Panc1 (cell line): ENCODE measurements around the gene RPS6KA4. TPM values are rescaled to one million over a fixed set of nuclear protein-coding genes. Genes with fewer than 3 reads are reported as not detected.
A peak's percentile ranks its signal among the peaks of the same experiment; 100 is the strongest.

Source experiments
- ATAC-seq: fragments of 200-7000 bp; cut with Tn5 transposase; 2 replicates; pipeline ENCODE4 v1.9.1; 2020; ENCODE audit warnings: mild to moderate bottlenecking, moderate library complexity
- BruUV-seq: library from RNA; stranded (reverse); fragments of 400-500 nt; replicated peaks from 2 replicates; lab custom pipeline; 2021; lab: Mats Ljungman, UMichigan
- CTCF ChIA-PET: fragments of 300-600 bp; sonication (Branson Sonifier 250); formaldehyde crosslinking; loops from one replicate; lab custom pipeline; 2022; ENCODE audit warnings: antibody characterized with exemption; lab: Charles Lee
- POLR2A ChIA-PET: fragments of 300-600 bp; sonication (Branson Sonifier 250); formaldehyde crosslinking; loops from one replicate; lab custom pipeline; 2022; ENCODE audit warnings: antibody characterized with exemption; lab: Charles Lee
- DNase-seq: peaks from one replicate; pipeline ENCODE4 v3.0.0-alpha.2; 2010; ENCODE audit warnings: low read depth, low spot score
- H3K27ac ChIP-seq: 2 replicates; pipeline ENCODE4 v1.5.1; 2011; ENCODE audit warnings: mild to moderate bottlenecking, low read length, inconsistent platforms
- H3K27me3 ChIP-seq: fragments of 200-500 bp; sonication (Bioruptor generic); 2 replicates; pipeline ENCODE4 v1.6.0; 2014; ENCODE audit warnings: low read length, inconsistent platforms; ENCODE audit not compliant: control insufficient read depth, insufficient read depth
- H3K36me3 ChIP-seq: fragments of 200-500 bp; sonication (Bioruptor generic); 2 replicates; pipeline ENCODE4 v1.5.1; 2014; ENCODE audit warnings: inconsistent platforms, mild to moderate bottlenecking, low read length, moderate library complexity; ENCODE audit not compliant: control insufficient read depth, insufficient read depth
- H3K4me1 ChIP-seq: 2 replicates; pipeline ENCODE4 v1.5.1; 2011; ENCODE audit warnings: inconsistent platforms, mild to moderate bottlenecking, low read length, moderate library complexity; ENCODE audit not compliant: control insufficient read depth, insufficient read depth
- H3K4me3 ChIP-seq, 2 experiments: 2 replicates each; pipeline ENCODE4 v1.5.1; 2011 to 2012; ENCODE audit warnings: low read depth in 2 of 2, low read length in 2 of 2, mild to moderate bottlenecking in 2 of 2, inconsistent platforms in 1 of 2, moderate library complexity in 1 of 2
- H3K9me3 ChIP-seq: fragments of 200-500 bp; sonication (Bioruptor generic); 2 replicates; pipeline ENCODE4 v1.5.1; 2014; ENCODE audit warnings: low read depth, mild to moderate bottlenecking, inconsistent platforms, low read length, moderate library complexity; ENCODE audit not compliant: control insufficient read depth, insufficient read depth
- POLR2AphosphoS5 ChIP-seq: IDR thresholded peaks from 2 replicates; pipeline ENCODE4 v1.6.1; 2012; ENCODE audit warnings: mild to moderate bottlenecking, low read depth, low read length, moderate library complexity
- SIN3A ChIP-seq: IDR thresholded peaks from 2 replicates; pipeline ENCODE4 v1.6.1; 2012; ENCODE audit warnings: low read depth, mild to moderate bottlenecking, low read length, moderate library complexity, borderline replicate concordance; ENCODE audit not compliant: insufficient read depth
- TCF7L2 ChIP-seq: IDR thresholded peaks from 2 replicates; pipeline ENCODE4 v1.6.1; 2011; ENCODE audit warnings: mild to moderate bottlenecking, low read depth, low read length, inconsistent platforms
- in situ Hi-C: cut with HindIII; loops from 2 replicates; pipeline ENCODE4 v1.10.0; 2016; ENCODE audit warnings: low sequenced_read_pairs, low pct_unique_long_range_greater_than_20kb
- intact Hi-C: fragments of 100-400 bp; cut with micrococcal nuclease; formaldehyde crosslinking; loops from one replicate; pipeline ENCODE4 v1.10.0; 2022; ENCODE audit not compliant: unreplicated experiment
- total RNA-seq: library from RNA; stranded (reverse); gene quantifications from one replicate; pipeline ENCODE4 v1.2.1, GENCODE V29; 2021; ENCODE audit not compliant: unreplicated experiment
- TF ChIP-seq, protein P1 (sequence below), 2 experiments: IDR thresholded peaks; 2 replicates each; pipeline ENCODE4 v1.6.1; 2011 to 2012; ENCODE audit warnings: low read depth in 2 of 2, control low read depth in 1 of 2, low read length in 1 of 2, mild to moderate bottlenecking in 1 of 2, moderate library complexity in 1 of 2; ENCODE audit not compliant: insufficient read depth in 1 of 2
- TF ChIP-seq, protein P2 (sequence below): fragments of 450-650 bp; IDR thresholded peaks from 2 replicates; pipeline ENCODE4 v1.5.1; 2017; ENCODE audit warnings: mild to moderate bottlenecking

Gene RPS6KA4
- total RNA-seq, 1 experiment from 2014 or later: 74.0 TPM

DNA sequence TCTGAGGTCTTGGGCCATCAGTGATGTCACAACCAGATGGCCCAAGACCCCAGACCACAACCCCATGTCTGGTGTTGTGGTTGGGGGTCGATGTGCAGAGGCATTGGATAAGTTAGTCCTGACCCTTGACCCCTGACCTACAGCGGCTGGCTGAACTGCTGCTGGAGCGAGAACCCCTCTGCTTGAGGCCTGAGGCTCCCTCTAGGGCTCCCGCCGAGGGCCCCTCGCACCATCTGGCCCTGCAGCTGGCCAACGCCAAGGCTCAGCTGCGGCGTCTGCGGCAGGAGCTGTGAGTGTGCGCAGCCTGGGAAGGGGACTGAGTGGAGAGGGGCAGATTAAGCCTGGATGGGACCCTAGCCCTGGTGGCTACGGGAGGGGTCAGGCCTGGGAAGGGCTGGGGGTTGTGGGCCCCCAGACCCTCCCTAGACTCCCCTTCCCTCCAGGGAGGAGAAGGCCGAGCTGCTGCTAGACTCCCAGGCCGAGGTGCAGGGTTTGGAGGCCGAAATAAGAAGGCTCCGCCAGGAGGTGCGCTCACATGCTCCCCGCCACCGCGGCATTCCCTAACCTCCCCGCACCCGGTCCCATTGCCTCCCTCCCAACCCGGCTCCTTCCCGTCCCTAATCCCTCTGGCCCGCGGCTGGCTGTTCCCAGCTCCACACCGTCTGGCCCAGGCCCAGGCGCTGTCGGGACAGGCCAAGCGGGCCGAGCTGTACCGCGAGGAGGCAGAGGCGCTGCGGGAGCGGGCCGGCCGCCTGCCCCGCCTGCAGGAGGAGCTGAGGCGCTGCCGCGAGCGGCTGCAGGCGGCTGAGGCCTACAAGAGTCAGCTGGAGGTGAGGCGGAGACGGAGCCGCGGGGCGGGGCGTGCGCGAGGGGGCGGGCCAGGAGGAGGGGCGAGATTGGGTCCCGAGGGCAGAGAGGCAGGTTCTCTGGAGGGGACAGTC lies 16.8 kb upstream of the RPS6KA4 start:
- BruUV-seq: no TSS peak
- TF ChIP-seq, protein P1, sequence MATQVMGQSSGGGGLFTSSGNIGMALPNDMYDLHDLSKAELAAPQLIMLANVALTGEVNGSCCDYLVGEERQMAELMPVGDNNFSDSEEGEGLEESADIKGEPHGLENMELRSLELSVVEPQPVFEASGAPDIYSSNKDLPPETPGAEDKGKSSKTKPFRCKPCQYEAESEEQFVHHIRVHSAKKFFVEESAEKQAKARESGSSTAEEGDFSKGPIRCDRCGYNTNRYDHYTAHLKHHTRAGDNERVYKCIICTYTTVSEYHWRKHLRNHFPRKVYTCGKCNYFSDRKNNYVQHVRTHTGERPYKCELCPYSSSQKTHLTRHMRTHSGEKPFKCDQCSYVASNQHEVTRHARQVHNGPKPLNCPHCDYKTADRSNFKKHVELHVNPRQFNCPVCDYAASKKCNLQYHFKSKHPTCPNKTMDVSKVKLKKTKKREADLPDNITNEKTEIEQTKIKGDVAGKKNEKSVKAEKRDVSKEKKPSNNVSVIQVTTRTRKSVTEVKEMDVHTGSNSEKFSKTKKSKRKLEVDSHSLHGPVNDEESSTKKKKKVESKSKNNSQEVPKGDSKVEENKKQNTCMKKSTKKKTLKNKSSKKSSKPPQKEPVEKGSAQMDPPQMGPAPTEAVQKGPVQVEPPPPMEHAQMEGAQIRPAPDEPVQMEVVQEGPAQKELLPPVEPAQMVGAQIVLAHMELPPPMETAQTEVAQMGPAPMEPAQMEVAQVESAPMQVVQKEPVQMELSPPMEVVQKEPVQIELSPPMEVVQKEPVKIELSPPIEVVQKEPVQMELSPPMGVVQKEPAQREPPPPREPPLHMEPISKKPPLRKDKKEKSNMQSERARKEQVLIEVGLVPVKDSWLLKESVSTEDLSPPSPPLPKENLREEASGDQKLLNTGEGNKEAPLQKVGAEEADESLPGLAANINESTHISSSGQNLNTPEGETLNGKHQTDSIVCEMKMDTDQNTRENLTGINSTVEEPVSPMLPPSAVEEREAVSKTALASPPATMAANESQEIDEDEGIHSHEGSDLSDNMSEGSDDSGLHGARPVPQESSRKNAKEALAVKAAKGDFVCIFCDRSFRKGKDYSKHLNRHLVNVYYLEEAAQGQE (IDR thresholded peaks at IDR 0.05; ENCODE audit: insufficient read depth in 1 of 2, low read depth in 2 of 2, low read length in 1 of 2): no peak
- TF ChIP-seq TCF7L2: peak; percentile 28; the same call in 1 of the 2 replicates
- TF ChIP-seq, protein P2, sequence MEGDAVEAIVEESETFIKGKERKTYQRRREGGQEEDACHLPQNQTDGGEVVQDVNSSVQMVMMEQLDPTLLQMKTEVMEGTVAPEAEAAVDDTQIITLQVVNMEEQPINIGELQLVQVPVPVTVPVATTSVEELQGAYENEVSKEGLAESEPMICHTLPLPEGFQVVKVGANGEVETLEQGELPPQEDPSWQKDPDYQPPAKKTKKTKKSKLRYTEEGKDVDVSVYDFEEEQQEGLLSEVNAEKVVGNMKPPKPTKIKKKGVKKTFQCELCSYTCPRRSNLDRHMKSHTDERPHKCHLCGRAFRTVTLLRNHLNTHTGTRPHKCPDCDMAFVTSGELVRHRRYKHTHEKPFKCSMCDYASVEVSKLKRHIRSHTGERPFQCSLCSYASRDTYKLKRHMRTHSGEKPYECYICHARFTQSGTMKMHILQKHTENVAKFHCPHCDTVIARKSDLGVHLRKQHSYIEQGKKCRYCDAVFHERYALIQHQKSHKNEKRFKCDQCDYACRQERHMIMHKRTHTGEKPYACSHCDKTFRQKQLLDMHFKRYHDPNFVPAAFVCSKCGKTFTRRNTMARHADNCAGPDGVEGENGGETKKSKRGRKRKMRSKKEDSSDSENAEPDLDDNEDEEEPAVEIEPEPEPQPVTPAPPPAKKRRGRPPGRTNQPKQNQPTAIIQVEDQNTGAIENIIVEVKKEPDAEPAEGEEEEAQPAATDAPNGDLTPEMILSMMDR: peak; percentile 47; the same call in 1 of the 2 replicates
- TF ChIP-seq POLR2AphosphoS5: 0 out of 2 replicates have a peak, but pooled peaks have one; percentile 55
- no peak for TF ChIP-seq SIN3A
- DNase-seq: peak; percentile 43
- Histone ChIP-seq H3K4me1 (peaks cover 22% of the 10 kb centered on the region), H3K27me3 (no peaks in the 10 kb centered on the region), H3K27ac (peak overlapping the region; percentile 78), H3K4me3 (peak overlapping the region; percentile 38 to 60), H3K36me3 (no peaks in the 10 kb centered on the region), H3K9me3 (no peaks in the 10 kb centered on the region)
- in situ Hi-C loops (no loop called here), intact Hi-C loops (no loop called here)
- CTCF ChIA-PET: interaction anchor here (0.6 to 2.3 kb wide), 6 partner anchors 10 to 408 kb away, joined by 3 to 33 read pairs (median 11); partner anchors contain the start of genes PRDX5 and TRMT112
- ATAC-seq: peak; percentile 95
- POLR2A ChIA-PET: interaction anchor here (0.5 to 0.9 kb wide), 4 partner anchors 15 to 660 kb away, joined by 3 to 7 read pairs (median 4); partner anchors contain the start of genes PRDX5 and TRMT112

DNA sequence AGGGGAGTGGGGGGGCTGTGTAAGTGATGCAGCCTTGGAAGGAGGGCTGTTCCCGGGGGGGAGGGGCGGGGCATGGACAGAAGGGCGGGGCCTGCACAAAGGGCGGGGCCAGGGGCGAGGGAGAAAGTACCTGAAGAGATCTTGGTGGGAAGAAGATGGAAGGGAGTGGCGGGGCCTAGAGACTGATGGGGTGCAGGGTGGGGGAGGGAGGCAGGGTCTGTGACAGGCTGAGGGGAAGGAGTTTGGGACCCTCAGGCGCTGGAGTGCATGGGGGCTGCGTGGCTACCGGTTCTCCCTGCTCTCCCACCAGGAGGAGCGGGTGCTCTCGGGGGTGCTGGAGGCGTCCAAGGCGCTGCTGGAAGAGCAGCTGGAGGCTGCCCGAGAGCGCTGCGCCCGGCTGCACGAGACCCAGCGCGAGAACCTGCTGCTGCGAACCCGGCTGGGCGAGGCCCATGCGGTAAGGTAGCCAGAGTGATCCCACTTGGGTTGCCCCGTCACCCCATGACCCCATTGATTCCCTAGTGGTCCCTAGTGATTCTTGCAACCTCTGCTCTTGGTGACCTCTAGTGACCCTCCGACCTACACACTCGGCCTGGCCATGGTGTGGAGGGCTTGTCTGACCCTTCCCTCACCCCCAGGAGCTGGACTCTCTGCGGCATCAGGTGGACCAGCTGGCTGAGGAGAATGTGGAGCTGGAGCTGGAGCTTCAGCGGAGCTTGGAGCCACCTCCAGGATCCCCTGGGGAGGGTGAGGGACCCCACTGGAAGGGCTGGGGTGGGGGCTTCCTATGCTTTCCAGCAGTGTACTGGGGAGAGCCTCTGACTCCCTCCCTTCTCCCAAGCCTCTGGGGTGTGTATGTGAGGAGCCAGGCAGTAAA lies 15.9 kb upstream of the RPS6KA4 start:
- intact Hi-C loops: no loop called here
- Histone ChIP-seq H3K4me3 (peak overlapping the region; percentile 38 to 60; a peak in 3 of 4 replicates), H3K36me3 (no peaks in the 10 kb centered on the region), H3K27me3 (no peaks in the 10 kb centered on the region), H3K4me1 (peaks cover 24% of the 10 kb centered on the region), H3K27ac (peak overlapping the region; percentile 67), H3K9me3 (no peaks in the 10 kb centered on the region)
- CTCF ChIA-PET: interaction anchor here (0.6 to 2.3 kb wide), 6 partner anchors 10 to 409 kb away, joined by 3 to 33 read pairs (median 11); partner anchors contain the start of genes PRDX5 and TRMT112
- POLR2A ChIA-PET: interaction anchor here (0.6 to 0.9 kb wide), 2 partner anchors 14 to 25 kb away, joined by 3 to 7 read pairs; partner anchors contain the start of genes PRDX5 and TRMT112
- in situ Hi-C loops: no loop called here
- ATAC-seq (peak; percentile 45), DNase-seq (no peak)
- TF ChIP-seq POLR2AphosphoS5 (0 out of 2 replicates have a peak, but pooled peaks have one; percentile 5), TCF7L2 (no peak)
- TF ChIP-seq, protein P2: no peak
- no TSS peak for BruUV-seq
